ENCODE measurements around the gene TUBB. TPM values are rescaled to one million over a fixed set of nuclear protein-coding genes. Genes with fewer than 3 reads are reported as not detected.

The TUBB gene
- polyA plus RNA-seq, 10 donors, result 582 to 1,224 (median 866) TPM

Other genes starting within 250 kb of the TUBB start
- 100 to 1,000 TPM in 1 of 10 donors, 10 to 100 TPM in 9; 61.7 to 117 (median 76.9) TPM for gene HLA-E, start 230.8 kb upstream of the TUBB start, polyA plus RNA-seq (ENCODE audit: insufficient read length in 10 of 10)
- 10 to 100 TPM; 45.8 to 73.4 (median 52.1) TPM for gene GNL1, start 163.9 kb upstream of the TUBB start, polyA plus RNA-seq (ENCODE audit: insufficient read length in 10 of 10)
- 10 to 100 TPM; 16.0 to 28.1 (median 21.4) TPM for gene PRR3, start 163.1 kb upstream of the TUBB start, polyA plus RNA-seq (ENCODE audit: insufficient read length in 10 of 10)
- gene ABCF1, start 148.9 kb upstream of the TUBB start, polyA plus RNA-seq (ENCODE audit: insufficient read length in 10 of 10), result 10 to 100 TPM; 43.9 to 53.4 (median 47.0) TPM
- gene PPP1R10, start 103.1 kb upstream of the TUBB start, polyA plus RNA-seq (ENCODE audit: insufficient read length in 10 of 10), result 10 to 100 TPM; 25.9 to 38.8 (median 29.8) TPM
- 10 to 100 TPM; 44.3 to 60.3 (median 53.2) TPM for gene MRPS18B, start 102.5 kb upstream of the TUBB start, polyA plus RNA-seq (ENCODE audit: insufficient read length in 10 of 10)
- gene ATAT1, start 93.5 kb upstream of the TUBB start, polyA plus RNA-seq (ENCODE audit: insufficient read length in 10 of 10), result 10 to 100 TPM; 14.7 to 33.9 (median 19.9) TPM
- 10 to 100 TPM in 8 of 10 donors, 1 to 10 TPM in 2; 7.7 to 18.2 (median 11.9) TPM for gene C6orf136, start 73.2 kb upstream of the TUBB start, polyA plus RNA-seq (ENCODE audit: insufficient read length in 10 of 10)
- 10 to 100 TPM; 18.6 to 27.2 (median 22.9) TPM for gene DHX16, start 47.3 kb upstream of the TUBB start, polyA plus RNA-seq (ENCODE audit: insufficient read length in 10 of 10)
- gene PPP1R18, start 33.7 kb upstream of the TUBB start, polyA plus RNA-seq (ENCODE audit: insufficient read length in 10 of 10), result 10 to 100 TPM; 36.4 to 51.3 (median 42.8) TPM
- gene NRM, start 29.4 kb upstream of the TUBB start, polyA plus RNA-seq (ENCODE audit: insufficient read length in 10 of 10), result 10 to 100 TPM; 28.5 to 43.1 (median 36.5) TPM
- 10 to 100 TPM; 19.7 to 32.5 (median 23.9) TPM for gene MDC1, start 3.1 kb upstream of the TUBB start, polyA plus RNA-seq (ENCODE audit: insufficient read length in 10 of 10)
- gene FLOT1, start 22.3 kb downstream of the TUBB start, polyA plus RNA-seq (ENCODE audit: insufficient read length in 10 of 10), result 100 to 1,000 TPM in 6 of 10 donors, 10 to 100 TPM in 4; 89.4 to 116 (median 103) TPM
- 10 to 100 TPM in 2 of 10 donors, 1 to 10 TPM in 8; 7.1 to 25.4 (median 9.1) TPM for gene IER3, start 24.2 kb downstream of the TUBB start, polyA plus RNA-seq (ENCODE audit: insufficient read length in 10 of 10)
- gene DDR1, start 164.2 kb downstream of the TUBB start, polyA plus RNA-seq (ENCODE audit: insufficient read length in 10 of 10), result 10 to 100 TPM; 44.6 to 78.1 (median 50.8) TPM
- gene GTF2H4, start 187.9 kb downstream of the TUBB start, polyA plus RNA-seq (ENCODE audit: insufficient read length in 10 of 10), result 10 to 100 TPM; 18.8 to 29.7 (median 21.6) TPM
- gene VARS2, start 193.9 kb downstream of the TUBB start, polyA plus RNA-seq (ENCODE audit: insufficient read length in 10 of 10), result 10 to 100 TPM; 16.8 to 32.5 (median 25.2) TPM
- gene SFTA2, start 211.8 kb downstream of the TUBB start, polyA plus RNA-seq (ENCODE audit: insufficient read length in 10 of 10), result under 1 TPM in 1 of 10 donors, not detected in 9; 0.29 TPM
- under 1 TPM in 2 of 10 donors, not detected in 8; 0.04 to 0.05 TPM for gene MUCL3, start 220.6 kb downstream of the TUBB start, polyA plus RNA-seq (ENCODE audit: insufficient read length in 10 of 10)